Stomach (tissue), 4 donors: ENCODE results near the gene XYLT1.

Experiments
- CTCF ChIP-seq, 7 experiments: fragments of 450-650 bp in 4 of 7; fragments of 200-600 bp in 3 of 7; sonication (generic) in 3 of 7; IDR thresholded peaks; one replicate each; pipeline ENCODE4 v1.5.1; 2016 to 2019; ENCODE audit warnings: antibody characterized with exemption in 7 of 7, control low read depth in 2 of 7, mild to moderate bottlenecking in 1 of 7
- EP300 ChIP-seq: sonication (generic); formaldehyde crosslinking; IDR thresholded peaks from one replicate; pipeline ENCODE4 v1.6.1; 2017; ENCODE audit warnings: antibody characterized with exemption
- POLR2A ChIP-seq, 4 donors: fragments of 450-650 bp; IDR thresholded peaks; one replicate each; pipeline ENCODE4 v1.6.1; 2016; ENCODE audit warnings: antibody characterized with exemption in 4 of 4, control low read depth in 2 of 4, mild to moderate bottlenecking in 1 of 4, moderate library complexity in 1 of 4
- POLR2AphosphoS5 ChIP-seq, 3 donors: sonication (generic); formaldehyde crosslinking; IDR thresholded peaks; one replicate each; pipeline ENCODE4 v1.6.1; 2016; ENCODE audit warnings: antibody characterized with exemption in 3 of 3

GRCh38 chr16:17237350-17237944 lies 233.3 kb downstream of the XYLT1 start:
- TF ChIP-seq CTCF (IDR thresholded peaks at IDR 0.05) (no peak), EP300 (no peak), POLR2A (IDR thresholded peaks at IDR 0.05) (no peak), POLR2AphosphoS5 (IDR thresholded peaks at IDR 0.05) (no peak)
